OCI-LY1 (cell line): ENCODE results near the gene PTPRT.

Experiments
- H2AFZ ChIP-seq: fragments of 200-600 bp; sonication (generic), shearing (Covaris generic); 2 replicates; pipeline ENCODE4 v1.6.0; 2014; ENCODE audit warnings: antibody characterized with exemption, mild to moderate bottlenecking, low read length
- H3F3A ChIP-seq: fragments of 200-600 bp; sonication (generic), shearing (Covaris generic); 2 replicates; pipeline ENCODE4 v1.6.0; 2014; ENCODE audit warnings: mild to moderate bottlenecking, antibody characterized with exemption, low read length, moderate library complexity; ENCODE audit not compliant: insufficient read depth
- H3K27ac ChIP-seq: fragments of 200-600 bp; sonication (generic); 2 replicates; pipeline ENCODE4 v1.5.1; 2014; ENCODE audit warnings: low read length, mixed run types, mild to moderate bottlenecking, low read depth; ENCODE audit not compliant: poor library complexity, severe bottlenecking
- H3K27me3 ChIP-seq: fragments of 200-600 bp; sonication (generic); 2 replicates; pipeline ENCODE4 v1.6.0; 2014; ENCODE audit warnings: antibody characterized with exemption, mild to moderate bottlenecking, low read length, moderate library complexity; ENCODE audit not compliant: insufficient read depth
- H3K36me3 ChIP-seq: fragments of 200-600 bp; sonication (generic); 2 replicates; pipeline ENCODE4 v1.6.1; 2014; ENCODE audit warnings: mild to moderate bottlenecking, antibody characterized with exemption, low read length, moderate library complexity, mixed read lengths; ENCODE audit not compliant: insufficient read depth
- H3K4me1 ChIP-seq: fragments of 200-600 bp; sonication (generic); 2 replicates; pipeline ENCODE4 v1.5.1; 2014; ENCODE audit warnings: mild to moderate bottlenecking, low read length, moderate library complexity; ENCODE audit not compliant: insufficient read depth, severe bottlenecking
- H3K4me2 ChIP-seq: fragments of 200-600 bp; sonication (generic), shearing (Covaris generic); 2 replicates; pipeline ENCODE4 v1.6.1; 2014; ENCODE audit warnings: low read length
- H3K4me3 ChIP-seq: fragments of 200-600 bp; sonication (generic); 2 replicates; pipeline ENCODE4 v1.5.1; 2014; ENCODE audit warnings: low read length, low read depth, mild to moderate bottlenecking, mixed read lengths; ENCODE audit not compliant: poor library complexity, severe bottlenecking
- H3K79me2 ChIP-seq: fragments of 200-600 bp; shearing (Covaris generic); 2 replicates; pipeline ENCODE4 v1.6.1; 2016; ENCODE audit warnings: mixed run types, low read length, mixed read lengths; ENCODE audit not compliant: insufficient read depth
- H3K9ac ChIP-seq: fragments of 200-600 bp; sonication (generic), shearing (Covaris generic); 2 replicates; pipeline ENCODE4 v1.6.1; 2014; ENCODE audit warnings: mild to moderate bottlenecking, low read length, mixed read lengths
- H3K9me2 ChIP-seq: fragments of 200-600 bp; sonication (generic), shearing (Covaris generic); 2 replicates; pipeline ENCODE4 v1.6.1; 2014; ENCODE audit warnings: low read depth, mild to moderate bottlenecking, low read length, mixed read lengths
- H3K9me3 ChIP-seq: fragments of 200-600 bp; shearing (Covaris generic); 2 replicates; pipeline ENCODE4 v1.6.1; 2014; ENCODE audit warnings: low read length, mixed read lengths
- H4K20me1 ChIP-seq: fragments of 200-600 bp; sonication (generic), shearing (Covaris generic); 2 replicates; pipeline ENCODE4 v1.6.0; 2016; ENCODE audit warnings: mild to moderate bottlenecking, low read length; ENCODE audit not compliant: insufficient read depth
- EZH2 ChIP-seq: fragments of 200-600 bp; sonication (generic), shearing (Covaris generic); IDR thresholded peaks from 2 replicates; pipeline ENCODE4 v1.8.0; 2017; ENCODE audit warnings: borderline replicate concordance, mixed run types, mild to moderate bottlenecking, antibody characterized with exemption, low read length, moderate library complexity, mixed read lengths
- TF ChIP-seq, protein P1 (sequence below): fragments of 200-600 bp; sonication (generic), shearing (Covaris generic); IDR thresholded peaks from 2 replicates; pipeline ENCODE4 v1.5.1; 2017; ENCODE audit warnings: mild to moderate bottlenecking, antibody characterized with exemption, low read length, moderate library complexity, mixed read lengths

PTPRT gene

DNA sequence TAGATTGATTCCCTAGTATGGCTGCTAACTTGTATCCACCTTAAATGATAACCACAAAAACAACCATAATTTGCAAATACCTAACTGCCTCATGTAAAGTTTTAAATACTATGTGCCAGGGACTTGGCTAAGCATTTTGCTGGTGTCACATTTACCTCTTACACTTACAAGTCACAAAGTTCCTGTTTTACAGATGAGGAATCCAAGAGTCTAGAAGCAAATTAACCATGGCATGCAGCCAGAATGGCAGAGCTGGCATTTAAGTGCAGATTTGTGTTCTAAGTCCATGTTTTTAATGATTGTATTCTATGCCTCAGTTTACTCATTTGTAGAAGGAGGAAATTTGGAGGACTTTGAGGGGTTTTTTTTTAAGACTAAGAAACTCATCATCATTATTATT lies 696.7 kb downstream of the PTPRT start:
- Histone ChIP-seq H3K4me2 (no peak overlapping the region), H3K27me3 (no peaks in the 10 kb centered on the region), H3K36me3 (no peaks in the 10 kb centered on the region), H3K9me3 (no peaks in the 10 kb centered on the region), H4K20me1 (no peaks in the 10 kb centered on the region), H3K79me2 (no peaks in the 10 kb centered on the region), H3K9ac (no peak overlapping the region), H3F3A (no peaks in the 10 kb centered on the region), H3K27ac (no peak overlapping the region), H2AFZ (no peak overlapping the region), H3K4me1 (no peaks in the 10 kb centered on the region), H3K4me3 (no peak overlapping the region), H3K9me2 (no peaks in the 10 kb centered on the region)
- TF ChIP-seq EZH2, result no peak
- TF ChIP-seq, protein P1, sequence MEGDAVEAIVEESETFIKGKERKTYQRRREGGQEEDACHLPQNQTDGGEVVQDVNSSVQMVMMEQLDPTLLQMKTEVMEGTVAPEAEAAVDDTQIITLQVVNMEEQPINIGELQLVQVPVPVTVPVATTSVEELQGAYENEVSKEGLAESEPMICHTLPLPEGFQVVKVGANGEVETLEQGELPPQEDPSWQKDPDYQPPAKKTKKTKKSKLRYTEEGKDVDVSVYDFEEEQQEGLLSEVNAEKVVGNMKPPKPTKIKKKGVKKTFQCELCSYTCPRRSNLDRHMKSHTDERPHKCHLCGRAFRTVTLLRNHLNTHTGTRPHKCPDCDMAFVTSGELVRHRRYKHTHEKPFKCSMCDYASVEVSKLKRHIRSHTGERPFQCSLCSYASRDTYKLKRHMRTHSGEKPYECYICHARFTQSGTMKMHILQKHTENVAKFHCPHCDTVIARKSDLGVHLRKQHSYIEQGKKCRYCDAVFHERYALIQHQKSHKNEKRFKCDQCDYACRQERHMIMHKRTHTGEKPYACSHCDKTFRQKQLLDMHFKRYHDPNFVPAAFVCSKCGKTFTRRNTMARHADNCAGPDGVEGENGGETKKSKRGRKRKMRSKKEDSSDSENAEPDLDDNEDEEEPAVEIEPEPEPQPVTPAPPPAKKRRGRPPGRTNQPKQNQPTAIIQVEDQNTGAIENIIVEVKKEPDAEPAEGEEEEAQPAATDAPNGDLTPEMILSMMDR, result no peak

DNA sequence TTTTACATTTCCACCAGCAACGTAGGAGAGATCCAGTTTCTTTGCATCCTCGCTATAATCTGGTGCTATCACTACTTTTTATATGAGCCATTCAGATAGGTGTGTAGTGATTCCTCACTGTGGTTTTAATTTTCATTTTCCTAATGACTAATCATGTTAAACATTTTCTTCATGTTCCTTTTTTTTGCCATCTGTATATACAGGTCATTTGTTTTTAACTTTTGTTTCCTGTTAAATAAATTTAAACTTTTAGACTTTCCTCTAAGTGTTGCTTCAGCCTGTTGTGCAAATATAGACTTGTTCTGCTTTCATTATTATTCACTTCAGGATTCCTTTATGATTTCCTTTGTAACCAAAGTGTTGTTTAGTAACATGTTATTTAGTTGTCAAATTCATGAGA lies 697.4 kb downstream of the PTPRT start:
- Histone ChIP-seq H4K20me1 (no peaks in the 10 kb centered on the region), H3K4me2 (no peak overlapping the region), H3K9ac (no peak overlapping the region), H3K4me3 (no peak overlapping the region), H2AFZ (no peak overlapping the region), H3F3A (no peaks in the 10 kb centered on the region), H3K9me3 (no peaks in the 10 kb centered on the region), H3K79me2 (no peaks in the 10 kb centered on the region), H3K27ac (no peak overlapping the region), H3K36me3 (no peaks in the 10 kb centered on the region), H3K27me3 (no peaks in the 10 kb centered on the region), H3K9me2 (no peaks in the 10 kb centered on the region), H3K4me1 (no peaks in the 10 kb centered on the region)
- TF ChIP-seq EZH2, result no peak
- TF ChIP-seq, protein P1, result no peak

DNA sequence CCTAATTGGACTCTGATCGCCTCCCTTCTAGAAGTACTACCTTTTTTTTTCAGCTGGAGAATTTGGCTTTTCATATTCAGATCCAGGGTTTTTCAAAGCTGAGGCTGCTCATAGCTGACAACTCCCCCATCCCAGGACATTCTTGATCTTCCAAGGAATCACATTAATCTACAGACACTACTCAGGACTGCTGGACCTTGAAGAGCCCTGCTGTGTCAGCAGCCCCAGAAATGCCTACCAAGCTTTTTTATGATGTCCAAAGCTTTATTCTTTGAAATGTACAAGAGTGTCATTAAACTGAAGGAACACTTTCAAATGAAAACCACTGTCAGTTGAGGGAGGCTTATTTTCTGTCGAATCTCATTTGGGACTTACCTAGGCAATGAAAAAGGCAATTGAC lies 704.1 kb downstream of the PTPRT start:
- H3F3A ChIP-seq, result no peaks in the 10 kb centered on the region
- no peaks in the 10 kb centered on the region for H3K9me2 ChIP-seq
- H3K27me3 ChIP-seq, result 0 out of 2 replicates have a peak, but pooled peaks cover 7% of the 10 kb centered on the region
- H3K4me3 ChIP-seq, result no peak overlapping the region
- no peak overlapping the region for H2AFZ ChIP-seq
- no peaks in the 10 kb centered on the region for H3K79me2 ChIP-seq
- no peak overlapping the region for H3K4me2 ChIP-seq
- H3K27ac ChIP-seq, result no peak overlapping the region
- H3K4me1 ChIP-seq, result no peaks in the 10 kb centered on the region
- no peak overlapping the region for H3K9ac ChIP-seq
- H3K36me3 ChIP-seq, result no peaks in the 10 kb centered on the region
- TF ChIP-seq EZH2, result no peak
- TF ChIP-seq, protein P1, result no peak
- no peaks in the 10 kb centered on the region for H3K9me3 ChIP-seq
- H4K20me1 ChIP-seq, result no peaks in the 10 kb centered on the region
